NOMO-1 treated with dmso at 0.1 percent for 144 hours (cell line): Measurements from ENCODE around the gene SHISAL1.
"Not testable (repeated sequence)": the region's sequence is repeated elsewhere in the genome, so short reads cannot be mapped to it uniquely, and the experiment has no call there.

Experiments used
- DNase-seq: peaks from one replicate; lab custom pipeline; 2025; ENCODE audit not compliant: unreplicated experiment; lab: John Stamatoyannopoulos, UW

The SHISAL1 gene

DNA sequence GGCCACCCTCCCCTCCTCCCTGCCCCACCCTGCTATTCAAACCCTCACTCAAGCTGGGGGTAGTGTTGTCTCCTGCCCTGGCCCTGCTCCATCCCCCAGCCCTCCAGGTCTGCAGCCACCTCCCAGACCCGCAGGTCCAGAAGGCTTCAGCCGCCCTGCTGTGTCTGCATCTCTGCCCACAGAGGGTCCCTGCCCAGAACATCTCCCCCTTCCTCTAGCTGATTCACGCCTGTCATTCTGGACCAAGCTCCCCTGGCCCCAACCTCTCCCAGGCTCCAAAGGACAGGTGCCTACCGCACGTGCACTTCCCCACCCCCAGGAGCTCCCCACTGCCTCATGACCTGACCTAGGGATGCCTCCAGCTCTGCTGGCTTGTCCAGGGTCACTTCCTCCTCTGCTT, 16.0 kb upstream of the SHISAL1 start:
- no peak for DNase-seq

DNA sequence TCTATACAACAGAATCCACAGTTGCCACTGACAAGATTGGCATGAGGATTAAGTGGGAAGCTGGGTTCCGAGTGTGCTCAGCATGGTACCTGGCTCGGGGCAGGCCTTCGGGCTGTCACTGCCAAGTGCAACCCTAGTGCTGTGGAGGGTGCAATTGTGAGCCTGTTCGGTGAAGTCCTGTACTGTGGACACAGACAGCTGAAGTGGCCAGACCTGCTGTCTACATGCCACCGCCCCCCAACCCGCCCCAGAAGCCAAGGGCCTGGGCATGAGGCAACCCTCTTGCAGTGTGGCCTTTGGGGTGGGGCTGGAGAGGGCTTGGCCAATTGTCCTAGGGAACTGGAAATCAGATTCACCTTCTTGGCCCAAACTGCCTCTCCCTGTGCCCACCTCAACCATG, 15.6 kb upstream of the SHISAL1 start:
- DNase-seq = no peak

GRCh38 chr22:44326491-44326885, 13.7 kb upstream of the SHISAL1 start:
- DNase-seq = no peak

- no peak for DNase-seq
These were observed 13.2 kb upstream of the SHISAL1 start for GRCh38 chr22:44325718-44326490.

- not testable (repeated sequence) for DNase-seq
These were observed 10.5 kb upstream of the SHISAL1 start for GRCh38 chr22:44323140-44323790.

- no peak for DNase-seq
These were observed 6.9 kb upstream of the SHISAL1 start for GRCh38 chr22:44319685-44320084.

GRCh38 chr22:44318751-44319150, 6.0 kb upstream of the SHISAL1 start:
- DNase-seq = no peak

GRCh38 chr22:44317886-44318637, 5.3 kb upstream of the SHISAL1 start:
- DNase-seq = no peak

DNA sequence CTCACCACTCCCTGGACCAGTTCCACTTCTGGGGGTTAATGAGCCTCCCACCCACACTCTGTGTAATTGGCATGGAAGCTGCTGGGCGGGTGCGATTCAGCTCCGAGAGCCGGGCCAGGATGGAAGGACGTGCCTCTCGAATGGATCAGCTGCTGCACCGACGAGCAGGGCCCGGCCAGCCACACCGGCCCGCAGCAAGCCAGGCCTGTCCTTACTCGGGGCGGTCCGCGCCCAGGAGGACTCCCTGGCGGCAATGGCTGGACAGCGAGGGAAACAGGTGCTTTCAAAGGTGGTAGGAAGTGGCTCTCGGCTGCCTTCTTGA, 4.3 kb upstream of the SHISAL1 start:
- no peak for DNase-seq

DNA sequence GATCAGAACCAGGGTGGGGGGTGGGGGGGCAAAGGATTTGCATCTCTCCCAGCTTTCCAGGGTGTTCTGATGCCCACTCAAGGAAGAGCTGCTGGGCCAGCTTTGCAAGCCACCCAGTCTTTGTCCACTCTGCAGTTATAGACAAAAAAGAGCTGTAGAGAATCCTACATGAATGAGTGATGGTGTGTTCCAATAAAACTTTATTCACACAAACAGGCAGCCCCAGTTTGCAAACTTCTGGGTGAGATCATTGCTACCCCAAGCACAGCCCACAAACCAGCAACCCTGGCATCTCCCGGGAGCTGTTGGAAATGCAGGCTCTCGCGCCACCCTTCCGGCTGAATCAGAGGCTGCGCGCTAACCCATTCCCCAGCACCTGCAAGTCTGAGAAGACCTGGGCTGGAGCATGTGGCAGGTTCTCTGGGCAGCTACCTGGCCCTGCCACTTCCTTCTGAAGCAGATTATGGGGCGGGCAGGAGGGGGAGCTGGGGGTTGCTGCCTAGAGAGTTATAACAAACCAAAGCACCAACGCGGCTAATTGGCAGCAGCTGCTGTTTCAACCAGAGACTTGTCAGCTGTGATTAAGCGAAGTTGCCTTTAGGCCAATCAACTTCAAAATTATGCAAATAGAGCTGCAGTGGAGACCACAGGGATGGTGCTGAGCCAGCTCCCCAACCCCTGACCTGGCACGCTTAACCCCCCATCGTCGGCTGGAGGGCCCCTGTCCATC, 3.8 kb upstream of the SHISAL1 start:
- no peak for DNase-seq

GRCh38 chr22:44314425-44315067, 1.8 kb upstream of the SHISAL1 start:
- no peak for DNase-seq

DNA sequence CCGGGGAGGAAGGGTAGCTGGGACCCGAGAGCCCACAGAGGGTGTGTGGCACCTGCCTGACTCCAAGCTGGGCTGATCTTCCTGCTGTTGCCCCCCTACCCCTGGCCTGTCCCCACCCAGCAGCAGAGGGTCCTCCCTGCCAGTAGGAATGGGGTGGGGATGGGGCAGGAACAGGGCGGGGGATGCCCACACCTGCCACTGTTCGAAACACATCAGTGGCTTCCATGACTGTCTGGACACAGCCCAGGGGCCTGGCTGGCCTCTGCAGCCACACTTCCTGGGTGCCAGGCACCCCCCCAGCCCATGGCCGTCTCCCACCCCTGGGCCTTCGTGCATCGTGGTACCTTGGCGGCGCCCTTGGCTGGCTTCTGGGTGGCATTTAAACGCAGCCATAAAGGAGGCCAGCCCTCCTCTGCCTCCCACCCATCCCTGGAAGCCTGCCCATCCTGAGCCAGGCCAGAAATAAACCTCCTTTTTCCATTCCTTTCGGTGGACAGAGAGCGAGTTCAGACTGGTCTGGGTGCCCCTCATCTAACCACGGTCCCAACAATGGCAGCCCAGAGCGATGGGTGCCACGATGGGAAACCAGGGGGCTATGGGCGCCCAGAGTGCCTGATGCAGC, 745 bp upstream of the SHISAL1 start:
- no peak for DNase-seq

DNA sequence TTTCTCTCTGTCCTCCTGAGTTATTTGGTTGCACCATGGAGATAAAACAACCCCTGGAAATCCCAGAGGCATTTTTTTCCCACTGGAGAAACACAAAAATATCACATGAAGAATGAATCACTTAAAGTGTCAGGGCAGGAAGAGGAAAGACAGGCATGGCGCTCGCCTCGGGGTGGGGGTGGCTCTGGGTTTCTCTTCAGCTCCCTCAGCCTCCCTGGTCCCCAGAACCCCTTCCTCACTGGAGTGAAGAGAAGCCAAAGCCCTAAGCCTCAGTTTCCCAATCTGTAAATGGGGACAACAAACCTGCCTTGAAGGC, 938 bp downstream of the SHISAL1 start:
- DNase-seq = no peak

DNA sequence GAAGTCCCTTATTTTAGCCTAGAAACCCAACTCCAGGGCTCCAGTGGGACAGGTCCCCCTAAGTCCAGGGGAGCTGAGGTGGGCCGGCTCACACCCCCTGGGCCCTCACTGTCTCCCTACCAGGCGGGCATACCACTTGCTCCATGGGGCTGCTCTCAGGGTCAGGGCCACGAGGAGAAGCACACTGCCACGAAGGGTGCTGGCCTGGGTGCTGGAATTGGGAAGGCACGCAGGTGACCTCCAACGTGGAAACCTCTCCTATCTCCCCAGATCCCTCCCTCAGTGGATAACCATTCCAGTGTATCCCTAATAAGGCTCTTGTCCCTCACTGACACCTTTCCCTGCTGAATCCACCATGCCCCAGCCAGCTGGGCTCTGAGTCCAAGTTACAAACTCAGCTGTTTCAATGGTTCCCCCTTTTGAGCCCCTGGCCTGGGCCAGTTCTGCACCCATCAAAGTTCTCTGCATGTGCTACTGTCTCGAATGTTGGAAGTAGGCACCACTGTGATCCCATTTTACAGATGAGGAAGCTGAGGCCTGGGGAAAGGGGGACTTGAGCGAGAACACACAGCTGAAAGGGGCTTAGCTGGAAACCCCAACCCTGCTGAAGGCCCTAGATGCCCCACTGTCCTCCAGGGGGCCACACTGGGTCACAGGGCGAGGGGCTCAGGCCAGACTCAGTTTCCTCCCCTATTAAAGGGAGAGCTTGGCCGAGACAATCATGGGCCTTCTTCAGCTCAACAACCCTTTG, 1.5 kb downstream of the SHISAL1 start:
- DNase-seq = no peak

DNA sequence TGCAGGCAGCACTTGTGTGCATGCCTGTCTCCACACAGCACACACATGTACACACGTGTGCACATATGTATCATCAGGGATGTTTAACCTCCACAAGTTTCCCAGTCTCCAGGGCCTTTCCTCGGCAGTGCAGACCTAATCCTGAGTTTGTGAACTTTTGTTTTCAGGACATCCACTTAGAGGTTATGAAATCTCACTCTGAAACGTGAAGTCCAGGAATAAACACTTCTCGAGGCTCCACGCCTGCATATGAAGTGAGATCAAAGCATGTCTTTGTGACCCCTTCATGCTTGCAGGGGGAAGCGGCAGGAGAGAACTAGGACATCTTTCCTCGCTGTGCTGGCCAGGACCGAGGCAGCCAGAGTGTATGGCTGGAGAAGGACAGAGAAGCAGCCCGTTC, 3.1 kb downstream of the SHISAL1 start:
- no peak for DNase-seq

DNA sequence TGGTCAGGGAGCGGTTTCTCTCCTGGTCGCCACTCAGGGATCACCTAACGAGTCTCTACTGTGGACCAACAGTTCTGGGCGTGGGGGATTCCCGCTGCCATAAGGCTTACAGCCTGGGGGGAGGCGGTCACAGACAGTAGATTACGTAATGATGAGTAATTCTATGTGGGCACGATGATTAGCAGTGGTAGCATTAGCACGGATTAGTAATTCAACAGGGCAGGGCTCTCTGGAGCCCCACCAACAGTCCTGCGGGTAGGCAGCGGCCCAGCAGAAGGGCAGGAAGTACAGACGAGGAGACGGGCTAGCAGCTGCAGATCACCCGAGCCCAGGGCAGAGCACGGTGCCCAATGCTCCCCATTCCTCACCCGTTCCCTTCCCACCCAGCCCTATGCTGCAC, 3.6 kb downstream of the SHISAL1 start:
- DNase-seq = peak; percentile 6

- no peak for DNase-seq
These were observed 5.1 kb downstream of the SHISAL1 start for GRCh38 chr22:44307509-44308169.

GRCh38 chr22:44305888-44306287, 6.9 kb downstream of the SHISAL1 start:
- no peak for DNase-seq

DNA sequence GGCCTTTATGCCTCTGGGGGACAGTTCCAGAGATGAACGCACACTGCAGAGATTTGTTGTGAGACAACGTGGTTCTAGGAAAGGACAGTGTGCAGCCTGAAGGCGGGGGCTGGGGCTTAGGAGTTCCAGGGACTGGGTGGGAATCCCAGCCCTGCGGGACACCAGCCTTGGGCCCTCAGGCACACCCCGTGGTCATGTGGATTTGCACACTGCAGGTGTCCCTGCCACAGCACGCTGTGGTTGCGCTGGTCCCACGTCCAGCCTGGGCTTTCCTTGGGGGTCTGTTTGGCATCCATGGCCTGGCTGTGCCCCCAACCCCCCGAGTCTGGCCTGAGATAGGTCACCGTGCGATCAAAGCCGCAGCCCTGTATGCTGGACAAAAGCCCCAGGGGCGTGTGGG, 7.3 kb downstream of the SHISAL1 start:
- no peak for DNase-seq

GRCh38 chr22:44304911-44305310, 7.8 kb downstream of the SHISAL1 start:
- DNase-seq = no peak
